Measurements from ENCODE around the gene PLK2.
A peak's percentile ranks its signal among the peaks of the same experiment; 100 is the strongest.

The PLK2 gene

DNA sequence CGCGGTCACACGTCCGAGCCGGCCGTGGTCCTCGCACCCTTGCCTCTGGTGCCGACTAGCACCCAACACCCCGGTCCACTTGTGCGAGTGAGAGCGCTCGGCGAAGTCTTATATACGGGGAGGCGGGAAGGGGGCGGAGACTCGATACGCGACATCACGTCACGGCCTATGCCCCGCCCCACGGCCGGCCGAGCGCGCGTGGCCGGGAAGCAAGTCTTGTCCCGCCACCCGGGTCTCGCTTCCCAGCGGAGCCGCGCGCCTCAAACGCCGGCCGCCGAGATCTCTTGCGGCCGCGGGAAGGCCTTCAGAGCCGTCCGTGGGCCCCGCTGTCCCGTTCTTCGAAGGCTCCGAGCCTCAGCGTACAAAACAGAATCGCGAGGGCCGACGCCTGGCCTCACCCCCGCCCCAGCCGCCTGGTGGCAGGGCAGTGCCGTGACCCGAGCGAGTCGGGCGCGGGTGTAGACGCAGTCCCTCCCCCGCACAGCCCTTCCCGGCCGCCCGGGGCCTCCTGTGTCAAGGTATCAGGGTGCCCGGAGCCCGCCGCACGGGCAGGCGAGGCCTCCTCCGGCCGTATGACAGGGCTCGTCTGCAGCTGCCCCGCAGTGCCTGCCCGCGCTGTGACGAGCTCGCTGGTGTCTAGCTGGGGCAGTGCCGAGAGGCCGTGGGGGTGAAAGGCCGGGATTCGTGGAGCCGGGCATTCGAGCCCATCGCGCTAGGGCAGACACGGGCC, at the start of gene PLK2:
Gene PLK2 (minus strand): TSS at position 85 of the 730 bp plus-strand sequence. CDS start 127 bp downstream, outside the sequence.
- DNase-seq, result peak; percentile 30 to 57

DNA sequence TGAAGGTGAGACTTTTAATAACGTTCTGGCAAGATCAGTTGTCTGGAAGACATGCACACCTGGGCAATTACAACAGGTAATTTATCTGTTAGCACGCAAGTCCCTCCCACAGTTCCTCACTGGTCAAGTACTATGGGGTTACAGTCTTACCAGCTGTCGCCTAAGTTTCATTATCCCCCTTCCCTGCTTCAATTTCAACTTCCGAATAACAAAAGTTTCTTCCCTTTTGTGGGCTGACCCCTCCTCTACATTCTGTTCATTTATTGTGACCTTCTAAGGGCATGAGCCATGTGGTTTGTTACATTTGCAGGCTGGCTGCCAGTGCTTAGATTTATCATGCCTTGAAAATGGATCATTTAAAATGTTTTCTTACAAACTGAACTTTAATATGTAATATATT, 47.8 kb upstream of the PLK2 start:
- DNase-seq, result no peak

DNA sequence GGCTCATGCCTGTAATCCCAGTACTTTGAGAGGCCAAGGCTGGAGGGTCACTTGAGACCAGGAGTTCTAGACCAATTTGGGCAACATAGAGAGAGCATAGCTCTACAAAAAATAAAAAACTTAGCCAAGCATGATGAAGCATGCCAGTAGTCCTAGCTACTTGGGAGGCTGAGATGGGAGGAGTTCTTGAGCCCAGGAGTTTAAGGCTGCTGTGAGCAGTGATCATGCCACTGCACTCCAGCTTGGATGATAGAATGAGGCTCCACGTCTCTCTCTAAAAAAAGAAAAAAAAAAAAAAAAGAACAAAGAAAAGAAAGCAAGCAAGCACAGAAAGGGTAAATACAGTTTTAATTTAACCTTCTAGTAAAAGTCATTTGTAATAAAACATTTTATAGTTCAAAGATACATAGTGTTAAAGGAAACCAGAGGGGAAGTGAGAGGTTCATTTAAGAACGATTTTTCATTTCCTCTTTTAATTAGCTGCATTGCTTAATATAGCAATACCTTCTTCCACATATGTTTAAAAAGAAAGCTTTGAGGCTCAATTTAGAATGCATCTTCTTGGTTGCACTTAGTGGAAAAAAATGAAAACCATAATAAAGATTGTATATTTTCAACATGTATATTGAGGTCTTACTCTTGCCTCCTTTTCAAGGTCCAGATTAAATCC, 46.2 kb upstream of the PLK2 start:
- no peak for DNase-seq

- DNase-seq, result no peak
These were observed 45.6 kb upstream of the PLK2 start for GRCh38 chr5:58505502-58505901.

- DNase-seq, result no peak
These were observed 44.9 kb upstream of the PLK2 start for GRCh38 chr5:58504766-58505165.

DNA sequence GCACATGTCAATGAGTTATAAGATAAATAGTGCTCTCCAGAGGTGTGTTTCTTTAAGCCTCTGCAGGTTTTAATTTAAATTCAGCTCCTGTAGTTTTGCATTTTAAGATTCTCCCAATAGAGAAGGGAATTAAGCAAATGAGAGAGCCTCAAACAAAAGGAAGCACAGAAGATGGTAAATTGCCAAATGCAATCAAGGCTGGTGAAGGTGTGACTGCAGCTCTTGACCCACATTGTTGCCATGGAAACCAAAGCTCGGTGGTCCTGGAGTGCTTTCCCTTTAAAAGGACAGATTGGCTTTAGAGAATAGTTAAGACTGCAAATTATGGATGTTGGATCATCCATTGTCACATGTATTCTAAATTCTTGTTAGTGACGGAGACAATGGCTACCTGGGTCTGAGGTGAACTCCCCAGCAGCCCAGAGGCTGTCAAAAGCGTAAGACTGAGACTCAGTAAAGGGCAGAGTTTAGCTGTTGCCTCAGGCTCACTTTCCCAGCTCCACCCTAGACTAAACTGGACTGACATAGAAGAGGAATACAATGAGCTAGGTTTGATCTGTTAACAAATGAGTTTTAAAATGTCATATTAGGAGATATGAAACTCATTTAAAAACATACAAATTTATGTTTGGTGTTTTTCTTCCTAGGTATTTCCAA, 43.6 kb upstream of the PLK2 start:
- DNase-seq, result no peak

- DNase-seq, result no peak
These were observed 42.0 kb upstream of the PLK2 start for GRCh38 chr5:58501778-58502417.

DNA sequence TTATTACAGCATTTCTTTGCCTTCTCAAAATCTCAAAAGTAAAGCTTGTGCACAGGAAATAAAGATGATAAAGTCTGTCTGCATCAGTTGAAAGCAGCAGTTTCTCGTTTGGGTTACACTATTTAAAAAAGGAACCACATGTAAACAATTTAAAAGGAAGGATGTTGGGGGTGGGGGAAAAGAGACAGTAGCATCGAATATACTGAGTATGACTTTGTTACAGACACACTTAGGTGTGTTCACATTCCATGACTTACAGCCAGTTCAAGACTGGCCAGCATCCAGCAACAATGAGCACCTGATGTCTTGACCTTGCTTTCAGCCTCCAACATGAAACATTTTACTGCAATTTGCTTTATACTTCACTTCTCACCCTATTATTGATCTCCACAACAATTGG, 40.1 kb upstream of the PLK2 start:
- no peak for DNase-seq

DNA sequence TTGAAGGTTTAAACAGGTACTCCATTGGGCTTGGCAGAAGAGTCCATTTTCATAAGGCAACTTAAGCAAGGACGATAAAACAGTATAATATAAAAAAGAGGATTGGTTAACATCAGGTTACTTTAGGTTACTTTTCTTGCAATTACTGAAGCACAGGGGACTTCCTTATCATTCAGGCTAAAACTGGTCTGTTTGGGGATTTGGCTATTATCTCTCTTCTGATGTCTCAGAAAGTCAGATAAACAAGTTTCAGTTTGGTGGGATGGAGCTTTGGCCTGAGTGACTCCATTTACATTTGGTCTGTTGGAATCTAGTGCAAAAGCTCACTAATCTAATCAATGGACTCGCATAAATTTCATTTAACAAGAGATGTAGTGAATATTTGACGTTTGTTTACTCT, 39.3 kb upstream of the PLK2 start:
- DNase-seq, result no peak

DNA sequence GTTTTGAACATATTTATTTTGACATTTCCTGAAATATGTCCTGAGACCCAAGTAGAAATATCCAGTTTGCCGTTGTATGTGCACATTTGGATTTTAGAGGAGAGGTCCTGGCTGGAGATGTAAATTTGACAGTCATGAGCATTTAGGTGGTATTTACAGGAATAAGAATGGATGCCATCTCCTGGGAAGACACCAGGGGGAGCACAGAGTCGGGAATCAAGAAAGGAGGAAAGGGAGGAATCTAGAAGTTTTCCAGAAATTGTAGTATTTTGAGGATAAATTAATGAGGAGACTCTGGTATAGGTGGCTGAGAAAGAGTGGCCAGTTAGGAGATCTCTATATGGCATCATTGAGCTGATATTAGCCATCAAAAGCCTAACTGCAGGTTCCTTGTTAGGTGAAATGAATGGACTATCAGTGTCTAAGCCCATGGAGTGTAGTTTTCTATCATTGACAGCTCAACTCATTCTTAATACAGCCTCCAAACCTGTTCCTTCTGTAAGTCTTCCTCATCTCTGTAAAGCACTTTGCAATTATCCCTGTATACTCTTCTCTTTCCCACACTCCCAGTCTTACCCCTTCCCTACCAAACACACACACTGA, 38.6 kb upstream of the PLK2 start:
- no peak for DNase-seq

GRCh38 chr5:58497921-58498320, 38.0 kb upstream of the PLK2 start:
- DNase-seq, result no peak

DNA sequence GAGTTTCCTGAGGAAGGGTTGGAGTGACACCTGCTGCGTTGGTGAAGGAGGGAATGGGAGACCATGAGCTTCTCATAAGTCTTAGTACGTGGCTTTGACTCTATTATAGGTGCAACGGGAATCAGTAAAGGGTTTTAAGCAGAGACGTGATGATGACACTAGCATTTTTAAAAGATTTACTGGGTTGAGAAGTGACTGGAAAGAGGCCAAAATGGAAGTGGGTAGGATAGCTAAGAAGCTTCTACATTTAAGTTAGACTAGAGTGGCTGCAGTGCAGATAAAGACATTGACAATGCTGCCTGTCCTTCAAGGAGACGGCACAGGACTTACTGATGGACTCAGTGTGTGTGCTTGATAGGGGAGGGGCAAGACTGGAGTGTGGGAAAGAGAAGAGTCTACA, 37.5 kb upstream of the PLK2 start:
- DNase-seq, result no peak

DNA sequence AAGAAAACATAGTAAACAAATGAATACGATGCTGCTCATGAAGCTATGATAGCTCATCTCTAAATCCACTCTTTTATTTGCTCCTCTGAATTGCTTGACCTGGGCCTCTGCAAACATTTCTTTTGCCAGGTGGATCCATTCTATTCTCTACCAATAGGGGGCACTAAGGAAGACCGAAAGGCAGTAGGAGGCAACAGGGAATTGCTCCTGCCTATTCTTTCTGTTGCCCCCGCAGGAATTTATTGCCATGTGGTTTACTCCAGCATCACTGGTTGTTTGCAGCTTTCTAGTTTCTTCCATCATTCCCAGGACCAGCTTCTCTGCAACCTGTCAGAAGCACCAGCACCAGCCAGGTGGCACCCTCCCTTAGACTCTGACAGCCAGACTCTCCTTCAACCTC, 36.6 kb upstream of the PLK2 start:
- no peak for DNase-seq

- no peak for DNase-seq
These were observed 33.3 kb upstream of the PLK2 start for GRCh38 chr5:58493141-58493540.

GRCh38 chr5:58491216-58491892, 31.5 kb upstream of the PLK2 start, which contains the start of gene GAPT:
TSS of gene GAPT (plus strand) at chr5:58491435. CDS start at chr5:58494537, 3,102 bp downstream.
- DNase-seq, result no peak

- DNase-seq, result no peak
These were observed 30.6 kb upstream of the PLK2 start for GRCh38 chr5:58490402-58491050.

GRCh38 chr5:58486290-58486689, 26.4 kb upstream of the PLK2 start:
- no peak for DNase-seq

DNA sequence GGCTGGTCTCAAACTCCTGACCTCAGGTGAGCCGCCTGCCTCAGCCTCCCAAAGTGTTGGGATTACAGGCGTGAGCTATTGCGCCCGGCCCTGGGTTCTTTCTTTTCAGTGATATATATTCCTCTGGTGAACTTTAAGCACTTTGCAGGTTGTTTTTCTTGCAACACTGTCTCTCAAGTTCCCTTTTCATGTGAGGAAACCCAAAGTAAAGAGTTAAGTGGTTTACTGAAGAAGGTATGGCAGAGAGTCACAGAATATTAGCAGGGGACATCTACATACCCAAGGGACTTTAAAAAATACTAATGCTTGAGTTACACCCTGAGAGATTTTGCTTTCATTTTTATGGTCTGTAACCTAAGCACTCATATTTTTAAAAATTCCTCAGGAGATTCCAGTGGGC, 24.6 kb upstream of the PLK2 start:
- DNase-seq, result no peak

DNA sequence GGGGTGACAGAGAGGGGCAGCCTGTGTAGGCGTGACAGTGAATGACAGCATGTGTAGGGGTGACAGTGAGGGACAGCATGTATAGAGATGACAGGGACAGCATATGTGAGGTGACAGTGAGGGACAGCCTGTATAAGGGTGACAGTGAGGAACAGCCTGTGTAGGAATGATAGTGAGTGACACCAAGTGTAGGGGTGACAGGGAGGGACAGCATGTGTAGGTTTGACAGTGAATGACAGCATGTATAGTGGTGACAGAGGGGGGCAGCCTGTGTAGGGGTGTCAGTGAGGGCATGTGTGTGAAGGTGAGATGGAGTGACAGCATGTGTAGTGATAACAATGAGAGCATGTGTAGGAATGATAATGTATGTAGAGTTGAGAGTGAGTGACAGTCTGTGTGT, 22.6 kb upstream of the PLK2 start:
- DNase-seq, result no peak

DNA sequence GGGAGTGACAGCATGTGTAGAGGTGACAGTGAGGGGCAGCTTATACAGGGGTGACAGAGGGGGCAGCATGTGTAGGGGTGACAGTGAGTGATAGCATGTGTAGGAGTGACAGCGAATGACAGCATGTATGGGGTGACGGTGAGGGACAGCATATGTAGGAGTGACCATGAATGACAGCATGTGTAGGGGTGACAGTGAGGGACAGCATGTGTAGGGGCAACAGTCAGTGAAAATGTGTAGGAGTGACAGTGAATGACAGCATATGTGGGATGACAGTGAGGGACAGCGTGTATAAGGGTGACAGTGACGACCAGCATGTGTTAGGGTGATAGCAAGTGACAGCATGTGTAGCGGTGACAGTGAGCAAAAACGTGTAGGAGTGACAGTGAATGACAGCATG, 21.9 kb upstream of the PLK2 start:
- no peak for DNase-seq

DNA sequence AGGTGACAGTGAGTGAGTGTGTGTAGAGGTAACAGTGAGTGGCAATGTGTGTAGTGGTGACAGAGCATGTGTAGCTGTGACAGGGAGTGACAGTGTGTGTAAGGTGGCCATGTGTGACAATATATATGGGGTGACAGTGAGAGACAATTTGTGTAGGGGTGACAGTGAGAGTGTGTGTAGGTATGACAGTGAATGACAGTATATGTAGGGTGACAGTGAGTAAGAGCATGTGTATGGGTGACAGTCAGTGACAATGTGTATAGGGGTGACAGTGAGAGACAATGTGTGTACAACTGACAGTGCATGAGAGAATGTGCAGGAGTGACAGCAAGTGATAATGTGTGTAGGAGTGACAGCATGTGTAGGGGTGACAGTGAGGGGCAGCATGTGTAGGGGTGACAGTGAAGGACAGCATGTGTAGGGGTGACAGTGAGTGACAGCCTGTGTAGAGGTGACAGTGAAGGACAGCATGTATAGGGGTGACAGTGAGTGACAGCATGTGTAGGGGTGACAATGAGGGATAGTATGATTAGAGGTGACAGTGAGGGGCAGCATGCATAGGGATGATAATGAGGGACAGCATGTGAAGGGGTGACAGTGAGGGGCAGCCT, 21.3 kb upstream of the PLK2 start:
- no peak for DNase-seq
